ENCODE data around the gene ZBED3.

DNA sequence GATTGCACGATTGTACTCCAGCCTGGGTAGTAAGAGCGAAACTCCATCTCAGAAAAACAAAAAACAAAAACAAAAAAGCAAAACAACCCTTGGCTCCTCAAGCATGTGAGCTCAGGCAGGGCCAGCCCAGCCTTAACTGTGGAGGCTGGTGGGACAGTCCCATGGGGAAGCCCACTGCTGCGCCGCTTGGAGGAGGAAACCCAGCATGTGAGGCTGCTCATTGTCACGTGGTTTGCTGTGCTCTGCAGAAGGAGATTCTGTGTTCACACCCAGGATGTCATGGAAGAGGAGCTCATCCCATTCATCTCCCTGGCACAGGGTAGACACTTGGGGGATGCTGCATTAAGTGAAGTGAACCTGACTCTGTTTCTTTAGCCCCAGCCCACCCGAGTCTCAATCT, 4.0 kb downstream of the ZBED3 start:
- TF ChIP-seq, protein P1, sequence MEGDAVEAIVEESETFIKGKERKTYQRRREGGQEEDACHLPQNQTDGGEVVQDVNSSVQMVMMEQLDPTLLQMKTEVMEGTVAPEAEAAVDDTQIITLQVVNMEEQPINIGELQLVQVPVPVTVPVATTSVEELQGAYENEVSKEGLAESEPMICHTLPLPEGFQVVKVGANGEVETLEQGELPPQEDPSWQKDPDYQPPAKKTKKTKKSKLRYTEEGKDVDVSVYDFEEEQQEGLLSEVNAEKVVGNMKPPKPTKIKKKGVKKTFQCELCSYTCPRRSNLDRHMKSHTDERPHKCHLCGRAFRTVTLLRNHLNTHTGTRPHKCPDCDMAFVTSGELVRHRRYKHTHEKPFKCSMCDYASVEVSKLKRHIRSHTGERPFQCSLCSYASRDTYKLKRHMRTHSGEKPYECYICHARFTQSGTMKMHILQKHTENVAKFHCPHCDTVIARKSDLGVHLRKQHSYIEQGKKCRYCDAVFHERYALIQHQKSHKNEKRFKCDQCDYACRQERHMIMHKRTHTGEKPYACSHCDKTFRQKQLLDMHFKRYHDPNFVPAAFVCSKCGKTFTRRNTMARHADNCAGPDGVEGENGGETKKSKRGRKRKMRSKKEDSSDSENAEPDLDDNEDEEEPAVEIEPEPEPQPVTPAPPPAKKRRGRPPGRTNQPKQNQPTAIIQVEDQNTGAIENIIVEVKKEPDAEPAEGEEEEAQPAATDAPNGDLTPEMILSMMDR (IDR thresholded peaks at IDR 0.05): no peak
- TF ChIP-seq POLR2A (IDR thresholded peaks at IDR 0.05) (no peak), POLR2AphosphoS5 (IDR thresholded peaks at IDR 0.05) (no peak), EP300 (IDR thresholded peaks at IDR 0.05) (no peak)
